ENCODE results near the gene PRKG1. TPM values are rescaled to one million over a fixed set of nuclear protein-coding genes. Genes with fewer than 3 reads are reported as not detected.

Gene PRKG1
- total RNA-seq, 1 experiment from 2014 or later, result 0.09 TPM

DNA sequence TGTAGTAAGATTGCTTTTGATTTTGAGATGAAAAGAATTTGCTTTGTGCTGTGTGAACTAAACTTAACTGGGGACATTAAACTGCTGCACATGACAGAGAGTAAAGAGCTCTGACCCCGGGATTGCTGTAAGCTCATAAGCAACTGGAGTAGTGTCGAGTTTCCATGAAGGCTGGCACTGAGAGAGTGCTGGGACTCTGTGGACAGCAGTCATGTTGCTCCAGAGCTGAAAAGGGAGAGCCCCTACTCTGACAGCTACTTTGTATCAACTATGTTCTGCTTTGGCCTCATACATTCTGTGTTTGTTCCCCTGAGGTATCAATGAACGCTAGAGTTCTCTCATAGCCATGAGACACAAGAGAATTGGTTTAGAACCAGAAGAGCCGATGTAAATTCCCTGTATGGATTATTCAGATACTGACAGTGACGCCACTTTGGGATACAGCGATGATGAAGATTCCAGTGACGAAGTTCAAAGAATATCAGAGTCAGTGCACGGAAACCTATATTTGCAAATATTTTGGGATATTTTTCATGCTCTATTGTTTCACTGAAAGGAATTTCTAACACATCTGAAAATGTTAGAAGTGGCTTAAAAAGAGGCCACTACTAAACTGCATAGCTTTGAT is 1053.9 kb downstream of the PRKG1 start:
- Mint-ChIP-seq H3K27me3 (ENCODE audit: insufficient read depth, unreplicated experiment) (peaks cover 15% of the 10 kb centered on the region), H3K4me3 (ENCODE audit: unreplicated experiment) (no peak overlapping the region), H3K36me3 (ENCODE audit: insufficient read depth, unreplicated experiment) (no peaks in the 10 kb centered on the region), H3K9me3 (ENCODE audit: unreplicated experiment) (no peaks in the 10 kb centered on the region), H3K27ac (ENCODE audit: unreplicated experiment) (no peak overlapping the region), H3K4me1 (ENCODE audit: low read depth, unreplicated experiment) (no peaks in the 10 kb centered on the region)
- H3K36me3 ChIP-seq (ENCODE audit: control insufficient read depth, insufficient read depth, low read length), result no peaks in the 10 kb centered on the region
- TF ChIP-seq, protein P1, sequence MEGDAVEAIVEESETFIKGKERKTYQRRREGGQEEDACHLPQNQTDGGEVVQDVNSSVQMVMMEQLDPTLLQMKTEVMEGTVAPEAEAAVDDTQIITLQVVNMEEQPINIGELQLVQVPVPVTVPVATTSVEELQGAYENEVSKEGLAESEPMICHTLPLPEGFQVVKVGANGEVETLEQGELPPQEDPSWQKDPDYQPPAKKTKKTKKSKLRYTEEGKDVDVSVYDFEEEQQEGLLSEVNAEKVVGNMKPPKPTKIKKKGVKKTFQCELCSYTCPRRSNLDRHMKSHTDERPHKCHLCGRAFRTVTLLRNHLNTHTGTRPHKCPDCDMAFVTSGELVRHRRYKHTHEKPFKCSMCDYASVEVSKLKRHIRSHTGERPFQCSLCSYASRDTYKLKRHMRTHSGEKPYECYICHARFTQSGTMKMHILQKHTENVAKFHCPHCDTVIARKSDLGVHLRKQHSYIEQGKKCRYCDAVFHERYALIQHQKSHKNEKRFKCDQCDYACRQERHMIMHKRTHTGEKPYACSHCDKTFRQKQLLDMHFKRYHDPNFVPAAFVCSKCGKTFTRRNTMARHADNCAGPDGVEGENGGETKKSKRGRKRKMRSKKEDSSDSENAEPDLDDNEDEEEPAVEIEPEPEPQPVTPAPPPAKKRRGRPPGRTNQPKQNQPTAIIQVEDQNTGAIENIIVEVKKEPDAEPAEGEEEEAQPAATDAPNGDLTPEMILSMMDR (IDR thresholded peaks at IDR 0.05; ENCODE audit: insufficient read depth in 1 of 2, low read depth in 1 of 2, low read length in 1 of 2, severe bottlenecking in 1 of 2, unreplicated experiment in 1 of 2), result no peak
- no TSS peak for BruUV-seq (replicated peaks)
- no peak overlapping the region for H3K4me3 ChIP-seq (ENCODE audit: low read depth, low read length)
- H3K27me3 ChIP-seq (replicated peaks; ENCODE audit: control insufficient read depth, insufficient read depth, low read length), result no peaks in the 10 kb centered on the region
- H3K4me1 ChIP-seq, result no peaks in the 10 kb centered on the region
- H3K9me3 ChIP-seq, result no peaks in the 10 kb centered on the region
- ChIA-PET POLR2A (no interaction called here), CTCF (no interaction called here)
- DNase-seq, result no peak
- intact Hi-C loops (cut with micrococcal nuclease; ENCODE audit: unreplicated experiment), result no loop called here

DNA sequence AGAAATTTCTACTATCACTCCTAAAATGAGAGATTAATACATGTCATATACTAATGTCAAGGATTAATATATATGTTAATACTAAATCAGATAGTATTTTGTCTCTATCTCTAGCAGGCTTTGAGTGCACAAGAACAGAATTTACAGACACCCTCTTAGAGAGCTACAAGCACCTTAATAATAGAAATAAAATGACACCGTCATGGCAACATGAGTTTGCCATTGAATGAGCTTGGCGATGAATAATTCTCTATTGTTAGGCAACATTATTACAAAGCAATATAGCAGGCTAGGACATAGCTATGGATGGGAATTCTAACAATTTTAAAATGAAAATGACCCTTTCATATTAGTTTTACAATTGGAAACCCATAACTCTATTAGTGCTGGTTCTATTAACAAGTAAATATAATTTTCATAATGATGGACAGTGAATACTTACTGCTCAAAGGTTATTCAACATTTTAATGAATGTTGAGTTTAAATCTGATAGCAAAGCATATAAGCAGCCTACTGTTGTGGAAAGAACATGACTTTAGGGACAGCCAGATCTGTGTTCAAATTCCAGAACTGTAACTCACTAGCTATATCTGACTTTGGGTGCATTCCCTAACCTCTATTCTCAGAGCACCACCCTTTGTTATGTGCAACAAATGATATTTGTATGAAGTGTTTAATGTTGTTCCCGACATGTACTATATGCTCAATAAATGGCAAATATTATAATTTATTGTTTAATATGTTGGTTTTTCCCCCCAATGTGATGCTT is 1055.3 kb downstream of the PRKG1 start:
- TF ChIP-seq, protein P1 (IDR thresholded peaks at IDR 0.05; ENCODE audit: insufficient read depth in 1 of 2, low read depth in 1 of 2, low read length in 1 of 2, severe bottlenecking in 1 of 2, unreplicated experiment in 1 of 2), result no peak
- BruUV-seq (replicated peaks), result no TSS peak
- H3K27me3 ChIP-seq (replicated peaks; ENCODE audit: control insufficient read depth, insufficient read depth, low read length), result no peaks in the 10 kb centered on the region
- ChIA-PET CTCF (no interaction called here), POLR2A (no interaction called here)
- Mint-ChIP-seq H3K4me3 (ENCODE audit: unreplicated experiment) (no peak overlapping the region), H3K27ac (ENCODE audit: unreplicated experiment) (no peak overlapping the region), H3K36me3 (ENCODE audit: insufficient read depth, unreplicated experiment) (no peaks in the 10 kb centered on the region), H3K9me3 (ENCODE audit: unreplicated experiment) (no peaks in the 10 kb centered on the region), H3K27me3 (ENCODE audit: insufficient read depth, unreplicated experiment) (peaks cover 15% of the 10 kb centered on the region), H3K4me1 (ENCODE audit: low read depth, unreplicated experiment) (no peaks in the 10 kb centered on the region)
- DNase-seq, result no peak
- H3K4me3 ChIP-seq (ENCODE audit: low read depth, low read length), result no peak overlapping the region
- no peaks in the 10 kb centered on the region for H3K4me1 ChIP-seq
- intact Hi-C loops (cut with micrococcal nuclease; ENCODE audit: unreplicated experiment), result no loop called here
- no peaks in the 10 kb centered on the region for H3K36me3 ChIP-seq (ENCODE audit: control insufficient read depth, insufficient read depth, low read length)
- H3K9me3 ChIP-seq, result no peaks in the 10 kb centered on the region

DNA sequence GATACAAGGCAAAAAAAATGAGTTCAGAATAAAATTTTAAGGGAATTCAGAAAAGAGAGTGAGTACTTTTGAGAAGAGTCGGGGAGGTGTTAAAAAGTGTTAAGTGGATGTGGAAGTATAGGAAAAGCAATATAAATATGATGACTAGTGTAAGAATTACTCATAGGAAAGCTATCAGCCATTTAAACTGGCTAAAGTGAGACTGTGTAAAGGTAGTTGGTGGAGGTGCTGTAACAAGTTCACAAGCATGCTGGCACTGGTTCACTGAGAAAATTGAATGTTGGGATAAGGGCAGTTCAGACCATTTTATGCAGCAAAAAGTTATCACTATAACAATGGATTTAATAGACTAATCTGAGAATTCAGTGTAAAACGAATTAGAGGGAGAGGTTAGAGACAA is 1060.8 kb downstream of the PRKG1 start:
- TF ChIP-seq, protein P1 (IDR thresholded peaks at IDR 0.05; ENCODE audit: insufficient read depth in 1 of 2, low read depth in 1 of 2, low read length in 1 of 2, severe bottlenecking in 1 of 2, unreplicated experiment in 1 of 2), result no peak
- DNase-seq, result no peak
- H3K27me3 ChIP-seq (replicated peaks; ENCODE audit: control insufficient read depth, insufficient read depth, low read length), result no peaks in the 10 kb centered on the region
- Mint-ChIP-seq H3K4me3 (ENCODE audit: unreplicated experiment) (no peak overlapping the region), H3K36me3 (ENCODE audit: insufficient read depth, unreplicated experiment) (no peaks in the 10 kb centered on the region), H3K27ac (ENCODE audit: unreplicated experiment) (no peak overlapping the region), H3K4me1 (ENCODE audit: low read depth, unreplicated experiment) (no peaks in the 10 kb centered on the region), H3K27me3 (ENCODE audit: insufficient read depth, unreplicated experiment) (peaks cover 8% of the 10 kb centered on the region), H3K9me3 (ENCODE audit: unreplicated experiment) (no peaks in the 10 kb centered on the region)
- BruUV-seq (replicated peaks), result no TSS peak
- no peak overlapping the region for H3K4me3 ChIP-seq (ENCODE audit: low read depth, low read length)
- H3K4me1 ChIP-seq, result no peaks in the 10 kb centered on the region
- H3K9me3 ChIP-seq, result no peaks in the 10 kb centered on the region
- ChIA-PET CTCF (no interaction called here), POLR2A (no interaction called here)
- intact Hi-C loops (cut with micrococcal nuclease; ENCODE audit: unreplicated experiment), result no loop called here
- no peaks in the 10 kb centered on the region for H3K36me3 ChIP-seq (ENCODE audit: control insufficient read depth, insufficient read depth, low read length)

All from Caco-2 (cell line).